Activated CD4-positive, alpha-beta memory T cell treated with anti-CD3 and anti-CD28 coated beads, Interleukin-2, amount 10 ng/mL, durations not matched to agents 7 days and 5 days (primary cell): Measurements from ENCODE around the gene FLVCR1. TPM values are rescaled to one million over a fixed set of nuclear protein-coding genes. Genes with fewer than 3 reads are reported as not detected.
"Not testable (repeated sequence)": the region's sequence is repeated elsewhere in the genome, so short reads cannot be mapped to it uniquely, and the experiment has no call there.

Source experiments
- CTCF ChIA-PET: fragments of 350-600 bp; sonication (Branson Sonifier 250); formaldehyde crosslinking; loops from one replicate; lab custom pipeline; 2021; ENCODE audit warnings: antibody characterized with exemption, inconsistent platforms; lab: Charles Lee
- POLR2A ChIA-PET: fragments of 350-600 bp; sonication (Branson Sonifier 250); formaldehyde crosslinking; loops from one replicate; lab custom pipeline; 2021; ENCODE audit warnings: antibody characterized with exemption; lab: Charles Lee
- DNase-seq: peaks from one replicate; pipeline ENCODE4 v3.0.0-alpha.2; 2020
- H3K27ac Mint-ChIP-seq: one replicate; pipeline ENCODE4 v1.8.0; 2021; ENCODE audit warnings: mild to moderate bottlenecking, mixed read lengths
- H3K27me3 Mint-ChIP-seq: one replicate; pipeline ENCODE4 v1.8.0; 2021; ENCODE audit warnings: mixed read lengths
- H3K36me3 Mint-ChIP-seq: one replicate; pipeline ENCODE4 v1.8.0; 2021; ENCODE audit warnings: low read depth, mixed read lengths
- H3K4me1 Mint-ChIP-seq: one replicate; pipeline ENCODE4 v1.8.0; 2021; ENCODE audit warnings: mixed read lengths
- H3K4me3 Mint-ChIP-seq: one replicate; pipeline ENCODE4 v1.8.0; 2021; ENCODE audit warnings: mild to moderate bottlenecking, mixed read lengths
- H3K9me3 Mint-ChIP-seq: one replicate; pipeline ENCODE4 v1.8.0; 2021; ENCODE audit warnings: mixed read lengths
- total RNA-seq, 2 experiments: library from RNA; stranded (reverse); gene quantifications; one replicate each; pipeline ENCODE4 v1.2.3, GENCODE V29; 2021

The FLVCR1 gene
- total RNA-seq, 2 experiments from 2014 or later, result 11.7 to 14.2 TPM

- Mint-ChIP-seq H3K4me1 (no peaks in the 10 kb centered on the region), H3K36me3 (no peaks in the 10 kb centered on the region), H3K4me3 (no peak overlapping the region), H3K27me3 (peaks cover 14% of the 10 kb centered on the region), H3K9me3 (no peaks in the 10 kb centered on the region), H3K27ac (no peak overlapping the region)
- no peak for DNase-seq
- ChIA-PET CTCF (no interaction called here), POLR2A (no interaction called here)
These were observed 50.9 kb downstream of the FLVCR1 start for GRCh38 chr1:212908971-212909370.

DNA sequence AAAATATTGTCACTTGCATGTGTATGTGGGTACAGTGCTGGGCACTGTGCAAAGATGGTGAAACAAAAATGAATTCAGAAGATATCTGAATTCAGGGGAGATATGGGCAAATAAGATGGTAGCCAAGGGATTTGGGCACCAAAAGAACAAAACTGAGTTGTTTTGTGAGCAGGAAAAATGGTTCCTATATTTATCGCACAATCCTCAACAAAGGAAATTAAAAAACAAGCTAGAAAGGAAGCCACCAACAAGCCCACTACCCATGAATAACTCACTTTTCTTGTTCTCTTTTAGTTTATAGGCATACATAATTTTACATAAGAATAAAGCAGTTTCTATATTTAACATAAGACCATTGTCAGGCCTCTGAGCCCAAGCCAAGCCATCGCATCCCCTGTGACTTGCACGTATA lies 51.6 kb downstream of the FLVCR1 start:
- H3K9me3 Mint-ChIP-seq, result no peaks in the 10 kb centered on the region
- H3K27me3 Mint-ChIP-seq, result peaks cover 12% of the 10 kb centered on the region
- no peak overlapping the region for H3K27ac Mint-ChIP-seq
- ChIA-PET POLR2A (no interaction called here), CTCF (no interaction called here)
- no peak overlapping the region for H3K4me3 Mint-ChIP-seq
- DNase-seq, result no peak
- no peaks in the 10 kb centered on the region for H3K36me3 Mint-ChIP-seq
- no peaks in the 10 kb centered on the region for H3K4me1 Mint-ChIP-seq

- H3K36me3 Mint-ChIP-seq, CTCF ChIA-PET, H3K27ac Mint-ChIP-seq, H3K9me3 Mint-ChIP-seq, H3K4me3 Mint-ChIP-seq, POLR2A ChIA-PET, H3K4me1 Mint-ChIP-seq, DNase-seq: not testable (repeated sequence)
- H3K27me3 Mint-ChIP-seq, result peaks cover 11% of the 10 kb centered on the region
These were observed 52.1 kb downstream of the FLVCR1 start for GRCh38 chr1:212910213-212910612.

- CTCF ChIA-PET, H3K36me3 Mint-ChIP-seq, POLR2A ChIA-PET: not testable (repeated sequence)
These were observed 55.6 kb downstream of the FLVCR1 start for GRCh38 chr1:212913638-212914037.

DNA sequence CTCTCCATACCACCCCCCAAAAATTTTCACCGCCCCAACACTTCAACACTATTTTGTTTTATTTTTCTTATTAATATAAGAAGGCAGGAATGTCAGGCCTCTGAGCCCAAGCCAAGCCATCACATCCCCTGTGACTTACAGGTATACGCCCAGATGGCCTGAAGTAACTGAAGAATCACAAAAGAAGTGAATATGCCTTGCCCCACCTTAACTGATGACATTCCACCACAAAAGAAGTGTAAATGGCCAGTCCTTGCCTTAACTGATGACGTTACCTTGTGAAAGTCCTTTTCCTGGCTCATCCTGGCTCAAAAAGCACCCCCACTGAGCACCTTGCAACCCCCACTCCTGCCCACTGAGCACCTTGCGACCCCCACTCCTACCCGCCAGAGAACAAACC lies 56.0 kb downstream of the FLVCR1 start:
- H3K4me3 Mint-ChIP-seq, DNase-seq, CTCF ChIA-PET, H3K4me1 Mint-ChIP-seq, H3K9me3 Mint-ChIP-seq, H3K27ac Mint-ChIP-seq, H3K36me3 Mint-ChIP-seq, POLR2A ChIA-PET: not testable (repeated sequence)
- H3K27me3 Mint-ChIP-seq, result peaks cover 18% of the 10 kb centered on the region

More at GRCh38 chr1:212913638-212914037, 55.6 kb downstream of the FLVCR1 start:
- not testable (repeated sequence) for H3K27ac Mint-ChIP-seq, H3K4me3 Mint-ChIP-seq, H3K9me3 Mint-ChIP-seq, H3K4me1 Mint-ChIP-seq, DNase-seq
- peaks cover 18% of the 10 kb centered on the region for H3K27me3 Mint-ChIP-seq

- H3K27me3 Mint-ChIP-seq, result peaks cover 18% of the 10 kb centered on the region
- no peaks in the 10 kb centered on the region for H3K36me3 Mint-ChIP-seq
- DNase-seq, result no peak
- no peaks in the 10 kb centered on the region for H3K9me3 Mint-ChIP-seq
- POLR2A ChIA-PET, result no interaction called here
- CTCF ChIA-PET, result no interaction called here
- no peaks in the 10 kb centered on the region for H3K4me1 Mint-ChIP-seq
- H3K27ac Mint-ChIP-seq, result no peak overlapping the region
- H3K4me3 Mint-ChIP-seq, result no peak overlapping the region
These were observed 56.7 kb downstream of the FLVCR1 start for GRCh38 chr1:212914789-212915188.

GRCh38 chr1:212915245-212916091 lies 57.4 kb downstream of the FLVCR1 start:
- Mint-ChIP-seq H3K4me1 (no peaks in the 10 kb centered on the region), H3K9me3 (no peaks in the 10 kb centered on the region), H3K36me3 (no peaks in the 10 kb centered on the region), H3K27me3 (peaks cover 18% of the 10 kb centered on the region), H3K27ac (no peak overlapping the region), H3K4me3 (no peak overlapping the region)
- CTCF ChIA-PET, result no interaction called here
- no peak for DNase-seq
- POLR2A ChIA-PET, result no interaction called here

DNA sequence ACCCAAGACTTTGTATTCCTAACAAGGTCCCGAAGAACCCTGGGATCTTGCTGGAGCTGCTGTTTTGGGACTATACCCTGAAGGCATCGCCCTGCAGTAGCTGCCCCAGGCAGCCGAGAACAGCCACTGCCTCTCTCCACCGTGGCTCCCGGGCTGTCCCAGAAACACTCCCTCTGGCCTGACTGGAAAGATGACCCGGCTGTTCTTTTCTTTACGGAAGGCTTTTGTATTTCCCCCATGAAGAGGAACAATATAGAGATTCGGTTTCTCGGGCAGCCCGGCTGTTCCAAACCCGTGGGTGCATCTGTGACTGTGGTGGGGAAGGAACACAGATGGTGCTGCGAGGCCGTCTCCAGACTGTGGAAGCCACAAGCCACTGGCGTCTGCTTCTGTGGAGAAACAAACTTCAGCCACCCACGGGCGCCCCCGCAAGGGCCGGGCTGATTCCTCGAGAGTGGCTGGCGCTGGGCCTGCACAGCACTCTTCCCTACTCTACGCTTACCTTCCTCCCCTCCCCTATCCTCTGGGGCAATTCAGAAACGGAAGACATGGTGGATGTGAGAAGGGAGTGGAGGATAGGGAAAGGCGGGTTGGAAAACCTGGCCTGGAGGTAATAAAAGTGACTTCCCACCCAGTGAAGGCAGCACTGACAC lies 58.5 kb downstream of the FLVCR1 start:
- Mint-ChIP-seq H3K9me3 (no peaks in the 10 kb centered on the region), H3K27ac (no peak overlapping the region), H3K4me1 (no peaks in the 10 kb centered on the region), H3K27me3 (peaks cover 18% of the 10 kb centered on the region), H3K4me3 (no peak overlapping the region), H3K36me3 (no peaks in the 10 kb centered on the region)
- CTCF ChIA-PET, result no interaction called here
- POLR2A ChIA-PET, result no interaction called here
- DNase-seq, result no peak

DNA sequence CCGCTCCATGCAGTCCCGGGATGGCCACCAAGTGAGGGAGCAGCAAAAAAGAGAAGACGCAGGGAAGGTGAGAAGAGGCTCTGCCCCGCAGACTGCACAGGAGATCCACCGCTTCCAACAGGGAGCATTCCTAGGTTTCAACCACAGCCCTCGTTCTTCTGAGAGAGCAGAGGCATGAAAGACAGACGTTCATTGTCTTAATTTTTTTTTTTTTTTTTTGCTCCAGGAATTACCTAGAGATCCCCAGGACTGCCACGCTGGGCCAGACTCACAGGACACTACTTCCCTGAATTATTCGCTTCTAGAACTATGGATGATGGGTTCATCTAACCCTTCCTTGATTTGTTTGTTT lies 59.0 kb downstream of the FLVCR1 start:
- Mint-ChIP-seq H3K27me3 (peaks cover 18% of the 10 kb centered on the region), H3K9me3 (no peaks in the 10 kb centered on the region), H3K27ac (no peak overlapping the region), H3K36me3 (no peaks in the 10 kb centered on the region), H3K4me3 (no peak overlapping the region), H3K4me1 (no peaks in the 10 kb centered on the region)
- ChIA-PET POLR2A (no interaction called here), CTCF (no interaction called here)
- DNase-seq, result no peak

DNA sequence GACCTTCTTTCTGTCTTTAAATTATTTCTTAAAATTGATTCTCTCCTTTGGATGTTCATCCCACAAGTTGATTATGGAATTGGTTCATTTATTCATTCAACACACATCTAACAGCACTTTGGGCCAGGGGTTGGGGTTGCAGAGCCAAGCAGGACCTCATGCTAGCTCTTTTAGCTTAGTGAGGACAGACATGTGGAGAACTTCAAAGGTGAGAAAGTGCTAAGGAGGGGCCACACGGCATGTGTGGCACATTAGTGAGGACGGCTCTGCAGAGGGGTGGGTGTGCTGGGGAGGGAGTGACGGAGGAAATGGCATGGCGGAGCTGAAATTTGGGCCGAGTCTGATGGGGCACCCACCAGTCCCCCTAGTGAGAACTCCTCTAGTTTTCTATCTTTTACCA lies 59.8 kb downstream of the FLVCR1 start:
- peaks cover 19% of the 10 kb centered on the region for H3K27me3 Mint-ChIP-seq
- ChIA-PET POLR2A (no interaction called here), CTCF (no interaction called here)
- no peak overlapping the region for H3K4me3 Mint-ChIP-seq
- H3K36me3 Mint-ChIP-seq, result no peaks in the 10 kb centered on the region
- H3K27ac Mint-ChIP-seq, result no peak overlapping the region
- H3K4me1 Mint-ChIP-seq, result no peaks in the 10 kb centered on the region
- no peaks in the 10 kb centered on the region for H3K9me3 Mint-ChIP-seq
- DNase-seq, result no peak

DNA sequence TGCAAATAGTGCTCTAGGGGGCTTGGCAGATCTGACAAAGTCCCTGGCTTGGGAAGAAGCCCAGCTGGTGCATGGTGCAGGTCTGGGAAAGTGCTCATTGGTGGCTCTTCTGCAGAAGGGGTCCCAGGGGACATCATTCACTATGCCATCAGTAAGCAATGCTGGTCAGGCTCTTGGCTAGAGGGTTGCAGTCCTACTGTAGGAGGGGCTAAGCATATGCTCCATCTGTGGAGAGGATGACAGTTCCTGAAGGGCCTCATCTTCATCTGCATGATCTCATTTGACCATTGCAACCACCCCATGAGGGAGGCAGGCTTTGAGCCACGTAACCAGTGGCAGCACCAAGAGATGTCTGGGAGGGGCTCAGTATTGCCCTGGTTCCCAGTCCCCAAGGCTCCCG lies 60.7 kb downstream of the FLVCR1 start:
- CTCF ChIA-PET, result no interaction called here
- Mint-ChIP-seq H3K27ac (no peak overlapping the region), H3K9me3 (no peaks in the 10 kb centered on the region), H3K4me3 (no peak overlapping the region), H3K36me3 (no peaks in the 10 kb centered on the region), H3K4me1 (no peaks in the 10 kb centered on the region), H3K27me3 (peaks cover 19% of the 10 kb centered on the region)
- no peak for DNase-seq
- POLR2A ChIA-PET, result no interaction called here

- Mint-ChIP-seq H3K4me3 (no peak overlapping the region), H3K36me3 (no peaks in the 10 kb centered on the region), H3K9me3 (no peaks in the 10 kb centered on the region), H3K27me3 (peaks cover 16% of the 10 kb centered on the region), H3K27ac (no peak overlapping the region), H3K4me1 (no peaks in the 10 kb centered on the region)
- ChIA-PET CTCF (interaction anchor here (1.1 to 1.2 kb wide), 3 partner anchors 74 to 129 kb away, joined by 3 read pairs; partner anchors contain the start of genes NSL1 and TATDN3), POLR2A (no interaction called here)
- no peak for DNase-seq
These were observed 62.2 kb downstream of the FLVCR1 start for GRCh38 chr1:212920246-212920645.

GRCh38 chr1:212920896-212921295 lies 62.8 kb downstream of the FLVCR1 start:
- H3K27ac Mint-ChIP-seq, result no peak overlapping the region
- no peak overlapping the region for H3K4me3 Mint-ChIP-seq
- ChIA-PET POLR2A (interaction anchor here (1.2 kb wide), 1 partner anchor 20 kb away, joined by 3 read pairs; no protein-coding TSS in a partner anchor), CTCF (interaction anchor here (0.5 to 1.2 kb wide), 4 partner anchors 73 to 288 kb away, joined by 3 to 5 read pairs (median 3); partner anchors contain the start of genes NSL1 and TATDN3)
- H3K27me3 Mint-ChIP-seq, result peaks cover 13% of the 10 kb centered on the region
- H3K36me3 Mint-ChIP-seq, result no peaks in the 10 kb centered on the region
- H3K9me3 Mint-ChIP-seq, result no peaks in the 10 kb centered on the region
- no peak for DNase-seq
- H3K4me1 Mint-ChIP-seq, result peaks cover 3% of the 10 kb centered on the region
